ENCODE data around the gene RAB3GAP2. TPM values are rescaled to one million over a fixed set of nuclear protein-coding genes. Genes with fewer than 3 reads are reported as not detected.

Gene RAB3GAP2
- total and polyA plus RNA-seq, 2 experiments from 2014 or later: 15.8 to 22.6 TPM

DNA sequence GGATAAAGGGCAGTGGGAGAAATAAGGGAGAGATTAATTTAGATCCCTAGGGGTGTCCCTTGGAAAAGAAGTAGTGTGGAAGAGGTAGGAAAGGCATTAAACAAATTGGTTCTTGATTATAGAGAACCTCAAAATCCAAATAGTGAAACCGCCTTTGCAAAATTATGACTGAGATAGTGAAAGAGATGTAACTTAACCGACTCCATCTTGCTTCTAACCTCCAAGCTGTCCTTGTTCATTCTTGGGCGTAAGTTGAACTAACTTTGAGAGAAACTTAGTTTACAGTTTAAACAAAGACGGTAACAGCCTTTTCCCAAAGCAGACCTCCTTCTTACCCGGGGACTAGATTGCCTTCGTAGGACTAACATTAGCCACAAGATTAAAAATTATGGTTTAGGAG, 3.2 kb upstream of the RAB3GAP2 start:
- Histone ChIP-seq H3F3A (ENCODE audit: insufficient read depth) (0 out of 2 replicates have a peak, but pooled peaks cover 5% of the 10 kb centered on the region), H3K4me3 (no peak overlapping the region), H3K27me3 (replicated peaks; ENCODE audit: insufficient read depth) (no peaks in the 10 kb centered on the region; the same call in 1 of the 2 replicates), H3K9me2 (ENCODE audit: insufficient read depth) (no peaks in the 10 kb centered on the region), H3K9me3 (ENCODE audit: low read depth) (no peaks in the 10 kb centered on the region), H3K27ac (no peak overlapping the region), H3K4me1 (ENCODE audit: insufficient read depth) (peaks cover 18% of the 10 kb centered on the region), H4K20me1 (ENCODE audit: insufficient read depth) (no peaks in the 10 kb centered on the region), H3K79me2 (ENCODE audit: insufficient read depth) (peaks cover 17% of the 10 kb centered on the region), H2AFZ (no peak overlapping the region), H3K9ac (no peak overlapping the region), H3K36me3 (ENCODE audit: low read depth) (no peaks in the 10 kb centered on the region), H3K4me2 (ENCODE audit: unreplicated experiment) (no peak overlapping the region)
- in situ Hi-C loops (cut with MboI): no loop called here
- no peak for DNase-seq
- 82 to 84% methylated on average over 6 of the region's 6 CpGs for WGBS, 2 experiments (ENCODE audit: low coverage in 1 of 2, low lambda C conversion rate in 2 of 2, missing lambda C conversion rate in 2 of 2)
- no peak for TF ChIP-seq EZH2 (IDR thresholded peaks at IDR 0.05; ENCODE audit: insufficient read depth, poor library complexity, severe bottlenecking)
- no peak for TF ChIP-seq EZH2phosphoT487 (IDR thresholded peaks at IDR 0.05; ENCODE audit: insufficient read depth, low read depth)

- no peaks in the 10 kb centered on the region for H3K9me2 ChIP-seq (ENCODE audit: insufficient read depth)
- H3K4me2 ChIP-seq (ENCODE audit: unreplicated experiment): no peak overlapping the region
- no peaks in the 10 kb centered on the region; the same call in 1 of the 2 replicates for H3K27me3 ChIP-seq (replicated peaks; ENCODE audit: insufficient read depth)
- H3K4me3 ChIP-seq: no peak overlapping the region
- in situ Hi-C loops (cut with MboI): no loop called here
- 0 out of 2 replicates have a peak, but pooled peaks cover 5% of the 10 kb centered on the region for H3F3A ChIP-seq (ENCODE audit: insufficient read depth)
- TF ChIP-seq EZH2 (IDR thresholded peaks at IDR 0.05; ENCODE audit: insufficient read depth, poor library complexity, severe bottlenecking) (no peak), EZH2phosphoT487 (IDR thresholded peaks at IDR 0.05; ENCODE audit: insufficient read depth, low read depth) (no peak)
- 93 to 94% methylated on average over 2 of the region's 2 CpGs for WGBS, 2 experiments (ENCODE audit: low coverage in 1 of 2, low lambda C conversion rate in 2 of 2, missing lambda C conversion rate in 2 of 2)
- no peak overlapping the region for H3K9ac ChIP-seq
- H3K9me3 ChIP-seq (ENCODE audit: low read depth): no peaks in the 10 kb centered on the region
- peaks cover 28% of the 10 kb centered on the region for H3K4me1 ChIP-seq (ENCODE audit: insufficient read depth)
- H3K27ac ChIP-seq: no peak overlapping the region
- H2AFZ ChIP-seq: peak overlapping the region; percentile 72
- 0 out of 2 replicates have a peak, but pooled peaks cover 2% of the 10 kb centered on the region for H3K36me3 ChIP-seq (ENCODE audit: low read depth)
- H4K20me1 ChIP-seq (ENCODE audit: insufficient read depth): no peaks in the 10 kb centered on the region
- peak; percentile 34 for DNase-seq
- H3K79me2 ChIP-seq (ENCODE audit: insufficient read depth): peaks cover 28% of the 10 kb centered on the region
Measured at GRCh38 chr1:220274251-220274855, 2.1 kb upstream of the RAB3GAP2 start.

DNA sequence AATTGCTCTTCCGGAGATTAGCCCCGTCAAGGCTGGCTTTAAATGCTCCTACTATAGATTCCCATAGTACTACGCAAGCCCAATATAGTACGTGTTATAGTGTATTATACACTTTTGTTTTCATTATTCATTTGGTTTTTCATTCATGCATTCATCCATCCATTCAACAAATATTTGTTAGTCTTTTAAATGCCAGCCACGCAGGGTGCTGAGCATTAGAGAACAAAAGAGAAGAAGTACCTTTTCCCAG, 513 bp upstream of the RAB3GAP2 start:
- no peak for DNase-seq
- H3K9me3 ChIP-seq (ENCODE audit: low read depth): no peaks in the 10 kb centered on the region
- in situ Hi-C loops (cut with MboI): no loop called here
- peak overlapping the region; percentile 100 for H2AFZ ChIP-seq
- no peaks in the 10 kb centered on the region for H3K9me2 ChIP-seq (ENCODE audit: insufficient read depth)
- 5% methylated on average over 5 of the region's 5 CpGs for WGBS, 2 experiments (ENCODE audit: low coverage in 1 of 2, low lambda C conversion rate in 2 of 2, missing lambda C conversion rate in 2 of 2)
- H3K27ac ChIP-seq: peak overlapping the region; percentile 91
- no peaks in the 10 kb centered on the region for H3K27me3 ChIP-seq (replicated peaks; ENCODE audit: insufficient read depth)
- H3K4me2 ChIP-seq (ENCODE audit: unreplicated experiment): peak overlapping the region; percentile 99
- H3F3A ChIP-seq (ENCODE audit: insufficient read depth): 0 out of 2 replicates have a peak, but pooled peaks cover 5% of the 10 kb centered on the region
- peaks cover 30% of the 10 kb centered on the region for H3K4me1 ChIP-seq (ENCODE audit: insufficient read depth)
- no peaks in the 10 kb centered on the region; the same call in 1 of the 2 replicates for H4K20me1 ChIP-seq (ENCODE audit: insufficient read depth)
- H3K4me3 ChIP-seq: peak overlapping the region; percentile 89
- peaks cover 44% of the 10 kb centered on the region for H3K79me2 ChIP-seq (ENCODE audit: insufficient read depth)
- H3K36me3 ChIP-seq (ENCODE audit: low read depth): peaks cover 8% of the 10 kb centered on the region; the same call in 1 of the 2 replicates
- TF ChIP-seq EZH2phosphoT487 (IDR thresholded peaks at IDR 0.05; ENCODE audit: insufficient read depth, low read depth) (no peak), EZH2 (IDR thresholded peaks at IDR 0.05; ENCODE audit: insufficient read depth, poor library complexity, severe bottlenecking) (no peak)
- peak overlapping the region; percentile 97 for H3K9ac ChIP-seq

DNA sequence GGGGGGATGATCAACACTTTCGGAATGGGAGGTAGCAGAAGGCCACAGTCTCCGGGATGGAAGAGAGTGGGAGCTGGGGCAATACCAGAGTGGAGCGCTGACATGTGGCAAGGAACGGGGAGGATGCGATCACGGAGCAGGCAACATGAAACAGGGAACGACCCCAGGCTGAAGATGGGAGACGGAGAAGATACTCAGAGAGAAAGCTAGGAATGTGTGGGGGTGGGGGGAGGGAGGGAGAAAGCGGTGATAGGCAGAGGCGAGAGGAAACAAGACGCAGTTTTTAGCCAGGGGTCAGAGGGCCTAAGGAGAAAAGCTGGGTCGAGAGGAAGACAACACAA, 577 bp downstream of the RAB3GAP2 start:
- Histone ChIP-seq H3K79me2 (ENCODE audit: insufficient read depth) (peaks cover 55% of the 10 kb centered on the region), H3F3A (ENCODE audit: insufficient read depth) (0 out of 2 replicates have a peak, but pooled peaks cover 5% of the 10 kb centered on the region)
- in situ Hi-C loops (cut with MboI): no loop called here

More for the DNA sequence above, 577 bp downstream of the RAB3GAP2 start:
- Histone ChIP-seq H3K9me3 (ENCODE audit: low read depth) (no peaks in the 10 kb centered on the region), H3K4me3 (peak overlapping the region; percentile 89), H3K4me1 (ENCODE audit: insufficient read depth) (peaks cover 30% of the 10 kb centered on the region), H3K27me3 (replicated peaks; ENCODE audit: insufficient read depth) (no peaks in the 10 kb centered on the region), H3K4me2 (ENCODE audit: unreplicated experiment) (peak overlapping the region; percentile 99), H3K9ac (peak overlapping the region; percentile 97), H3K9me2 (ENCODE audit: insufficient read depth) (no peaks in the 10 kb centered on the region), H3K36me3 (ENCODE audit: low read depth) (peaks cover 8% of the 10 kb centered on the region; the same call in 1 of the 2 replicates), H2AFZ (peak overlapping the region; percentile 100), H3K27ac (peak overlapping the region; percentile 91), H4K20me1 (ENCODE audit: insufficient read depth) (peaks cover 5% of the 10 kb centered on the region; the same call in 1 of the 2 replicates)
- peak; percentile 68 for DNase-seq
- WGBS, 2 experiments (ENCODE audit: low coverage in 1 of 2, low lambda C conversion rate in 2 of 2, missing lambda C conversion rate in 2 of 2): 0 to 3% methylated on average over 8 to 12 of the region's 12 CpGs
- TF ChIP-seq EZH2 (IDR thresholded peaks at IDR 0.05; ENCODE audit: insufficient read depth, poor library complexity, severe bottlenecking) (no peak), EZH2phosphoT487 (IDR thresholded peaks at IDR 0.05; ENCODE audit: insufficient read depth, low read depth) (no peak)

Measured in GM23248 (cell line).